ENCODE results near the gene TMCO4.

DNA sequence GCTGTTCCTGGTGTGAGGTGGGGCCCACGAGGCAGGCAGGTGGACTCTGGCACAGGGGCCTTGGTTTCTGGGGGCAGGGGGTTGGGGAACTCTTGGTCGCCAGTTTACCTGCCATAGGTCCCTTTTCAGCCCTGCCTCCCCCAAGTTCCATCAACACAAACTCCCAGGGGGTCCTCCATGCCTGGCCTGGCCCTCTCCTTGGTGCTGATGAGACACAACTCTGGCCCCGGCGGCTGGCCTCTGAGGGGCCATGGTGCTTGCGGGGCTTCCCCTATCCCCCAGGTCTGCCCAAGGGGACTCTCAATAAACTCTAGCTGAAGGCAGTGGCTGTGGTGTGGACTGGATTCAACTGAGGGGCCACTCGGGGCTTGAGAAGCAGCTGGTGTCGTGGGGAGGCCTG lies 119.1 kb downstream of the TMCO4 start:
- TF ChIP-seq, protein P1, sequence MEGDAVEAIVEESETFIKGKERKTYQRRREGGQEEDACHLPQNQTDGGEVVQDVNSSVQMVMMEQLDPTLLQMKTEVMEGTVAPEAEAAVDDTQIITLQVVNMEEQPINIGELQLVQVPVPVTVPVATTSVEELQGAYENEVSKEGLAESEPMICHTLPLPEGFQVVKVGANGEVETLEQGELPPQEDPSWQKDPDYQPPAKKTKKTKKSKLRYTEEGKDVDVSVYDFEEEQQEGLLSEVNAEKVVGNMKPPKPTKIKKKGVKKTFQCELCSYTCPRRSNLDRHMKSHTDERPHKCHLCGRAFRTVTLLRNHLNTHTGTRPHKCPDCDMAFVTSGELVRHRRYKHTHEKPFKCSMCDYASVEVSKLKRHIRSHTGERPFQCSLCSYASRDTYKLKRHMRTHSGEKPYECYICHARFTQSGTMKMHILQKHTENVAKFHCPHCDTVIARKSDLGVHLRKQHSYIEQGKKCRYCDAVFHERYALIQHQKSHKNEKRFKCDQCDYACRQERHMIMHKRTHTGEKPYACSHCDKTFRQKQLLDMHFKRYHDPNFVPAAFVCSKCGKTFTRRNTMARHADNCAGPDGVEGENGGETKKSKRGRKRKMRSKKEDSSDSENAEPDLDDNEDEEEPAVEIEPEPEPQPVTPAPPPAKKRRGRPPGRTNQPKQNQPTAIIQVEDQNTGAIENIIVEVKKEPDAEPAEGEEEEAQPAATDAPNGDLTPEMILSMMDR (IDR thresholded peaks at IDR 0.05) = no peak
- TF ChIP-seq POLR2A (IDR thresholded peaks at IDR 0.05) = no peak
